Superior temporal gyrus (tissue), 1 donor: ENCODE data around the gene FAM186B.
A peak's percentile ranks its signal among the peaks of the same experiment; 100 is the strongest.

Experiments used
- DNase-seq: peaks from one replicate; pipeline ENCODE4 v3.0.0-alpha.2; 2016; ENCODE audit errors: extremely low spot score

FAM186B gene

GRCh38 chr12:49567611-49568441, 37.6 kb downstream of the FAM186B start, which contains the start of gene MCRS1:
MCRS1 (minus strand) TSS chr12:49568142; CDS start chr12:49566731, 1,411 bp downstream.
- DNase-seq, result peak; percentile 96

DNA sequence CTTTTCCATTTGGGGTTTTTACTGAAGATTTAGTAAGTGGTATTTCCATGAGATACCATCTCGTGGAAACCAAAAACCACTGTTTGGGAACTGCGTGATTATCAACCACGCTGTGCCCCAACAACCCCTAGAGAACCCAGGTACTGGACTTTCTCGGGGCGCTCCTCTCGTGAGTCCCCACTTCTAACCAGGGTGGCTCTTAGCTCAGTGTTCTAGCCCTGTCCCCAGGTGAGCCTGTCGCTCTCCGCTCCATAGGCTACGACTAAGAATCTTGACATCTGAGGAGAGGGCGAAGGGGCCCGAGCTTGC, 38.2 kb downstream of the FAM186B start:
- no peak for DNase-seq

GRCh38 chr12:49566361-49566760, 39.1 kb downstream of the FAM186B start:
- no peak for DNase-seq

DNA sequence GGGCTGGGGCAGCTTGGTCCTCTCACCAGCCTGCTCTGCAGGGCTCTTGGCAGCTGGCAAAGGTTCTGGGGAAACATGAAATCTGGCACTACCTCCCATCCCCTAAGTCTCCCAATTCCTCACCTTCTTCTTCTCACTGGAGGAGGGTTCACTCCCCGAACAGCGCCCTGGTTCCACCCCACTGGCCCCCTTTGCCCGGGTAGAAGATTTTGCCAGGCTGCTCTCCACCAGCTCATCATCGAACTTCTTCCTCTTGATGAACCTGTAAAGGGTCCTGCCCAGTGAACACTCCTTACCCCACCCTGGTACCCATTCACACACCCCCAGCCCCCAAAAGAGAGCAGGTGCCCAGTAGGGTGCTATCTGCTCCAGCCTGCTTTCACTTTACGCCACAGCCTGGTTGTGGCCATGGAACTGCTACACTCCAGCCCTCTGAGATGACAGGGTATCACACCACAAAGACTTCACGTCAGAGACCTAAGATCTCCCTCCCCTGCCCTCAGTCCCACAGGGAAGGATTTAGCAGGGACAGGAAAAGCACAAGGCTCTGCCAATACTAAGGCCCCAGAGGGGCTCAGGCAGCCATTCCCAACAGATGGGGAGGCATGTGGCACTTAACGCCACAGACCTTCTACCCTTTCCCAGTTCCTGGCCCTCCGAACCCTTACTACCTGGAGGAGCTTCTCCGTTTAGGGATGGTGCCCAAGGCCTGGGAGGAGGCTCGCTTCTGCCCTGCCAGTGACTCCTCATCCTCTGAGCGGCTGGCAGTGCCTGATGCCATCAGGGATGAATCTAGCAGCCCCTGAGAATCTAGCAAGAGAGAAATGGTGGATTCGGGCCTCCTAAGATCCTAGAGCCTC, 39.8 kb downstream of the FAM186B start:
- no peak for DNase-seq

GRCh38 chr12:49564686-49565405, 40.6 kb downstream of the FAM186B start:
- DNase-seq, result peak; percentile 54

GRCh38 chr12:49563951-49564685, 41.3 kb downstream of the FAM186B start:
- DNase-seq, result no peak

- DNase-seq, result no peak
Observed at GRCh38 chr12:49562831-49563230, 42.6 kb downstream of the FAM186B start.

- DNase-seq, result no peak
Observed at GRCh38 chr12:49562233-49562632, 43.2 kb downstream of the FAM186B start.

- DNase-seq, result no peak
Observed at GRCh38 chr12:49560695-49561094, 44.7 kb downstream of the FAM186B start.

- no peak for DNase-seq
Observed at GRCh38 chr12:49559011-49559675, 46.3 kb downstream of the FAM186B start.

DNA sequence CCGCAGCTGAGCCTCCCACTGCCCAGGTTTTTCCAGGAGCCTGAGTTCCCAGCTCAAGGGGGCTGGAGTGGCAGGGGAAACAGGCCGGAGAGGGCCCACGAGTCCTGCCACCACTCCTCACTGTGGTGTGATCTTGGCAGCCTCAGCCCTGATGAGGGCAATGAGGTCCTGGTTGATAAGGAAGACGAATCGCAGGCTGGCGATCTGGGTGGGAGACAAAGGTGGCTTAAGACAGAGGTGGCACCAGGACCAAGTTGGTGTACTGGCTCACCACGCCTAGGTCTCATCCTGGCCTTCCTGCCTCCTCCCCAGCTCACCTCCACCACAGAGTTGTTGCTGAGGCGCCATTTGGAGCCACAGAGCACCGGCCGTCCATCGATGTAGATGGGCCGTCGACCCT, 46.9 kb downstream of the FAM186B start:
- DNase-seq, result no peak

- DNase-seq, result no peak
Observed at GRCh38 chr12:49557917-49558215, 47.6 kb downstream of the FAM186B start.

- DNase-seq, result no peak
Observed at GRCh38 chr12:49557187-49557916, 48.1 kb downstream of the FAM186B start.

DNA sequence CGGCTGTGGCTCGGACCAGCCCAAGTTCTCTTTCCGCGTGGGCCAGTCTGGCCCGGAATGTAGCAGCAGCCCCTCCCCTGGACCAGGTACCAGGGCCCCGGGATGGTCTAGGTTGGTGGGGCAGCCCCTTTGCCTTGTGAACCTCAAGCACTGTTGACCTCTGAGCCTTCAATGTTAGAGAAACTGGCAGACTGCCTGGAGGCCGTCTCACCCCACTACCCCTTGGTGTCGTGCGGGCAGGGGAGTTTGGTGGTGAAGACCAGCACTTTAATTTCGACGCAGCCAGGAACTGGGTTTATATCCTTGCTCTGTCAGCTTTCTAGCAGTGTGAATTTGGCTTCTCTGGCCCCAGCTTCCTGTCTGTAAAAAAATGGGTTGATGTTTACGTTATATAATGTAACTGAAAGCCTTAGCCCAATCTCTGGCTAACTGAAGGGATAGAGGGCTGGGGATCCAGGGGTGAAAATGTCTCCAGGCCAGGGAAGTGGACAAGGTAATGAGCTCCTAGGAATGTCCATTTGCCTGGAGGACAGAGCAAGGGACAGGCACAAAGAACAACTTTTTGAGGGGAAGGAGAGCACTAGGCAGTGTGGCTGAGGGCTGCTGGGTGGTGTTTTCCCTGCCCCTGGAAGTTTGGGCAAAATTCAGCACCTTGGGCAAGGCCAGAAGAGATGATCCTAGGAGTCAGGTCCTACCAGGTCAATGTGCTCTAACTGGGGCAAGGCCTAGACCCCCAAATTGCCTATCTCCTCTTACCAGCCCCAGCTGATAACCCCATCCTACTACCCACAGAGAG, 48.9 kb downstream of the FAM186B start:
- no peak for DNase-seq

GRCh38 chr12:49555631-49556390, 49.6 kb downstream of the FAM186B start:
- no peak for DNase-seq

DNA sequence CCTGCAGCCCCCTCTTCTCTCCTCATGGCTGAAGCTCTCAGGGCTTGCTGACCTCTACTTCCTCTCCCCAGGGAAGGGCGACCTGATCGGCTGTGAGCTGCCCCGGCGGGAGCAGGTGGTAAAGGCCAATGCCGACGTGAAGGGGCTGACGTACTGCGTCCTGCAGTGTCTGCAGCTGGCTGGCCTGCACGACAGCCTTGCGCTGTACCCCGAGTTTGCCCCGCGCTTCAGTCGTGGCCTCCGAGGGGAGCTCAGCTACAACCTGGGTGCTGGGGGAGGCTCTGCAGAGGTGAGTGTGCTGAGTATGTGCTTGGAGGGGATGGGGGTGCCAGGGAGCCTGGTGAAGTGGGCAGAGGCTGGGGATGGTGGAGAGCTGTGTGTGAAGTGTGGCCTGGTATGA, 51.2 kb downstream of the FAM186B start:
- no peak for DNase-seq

DNA sequence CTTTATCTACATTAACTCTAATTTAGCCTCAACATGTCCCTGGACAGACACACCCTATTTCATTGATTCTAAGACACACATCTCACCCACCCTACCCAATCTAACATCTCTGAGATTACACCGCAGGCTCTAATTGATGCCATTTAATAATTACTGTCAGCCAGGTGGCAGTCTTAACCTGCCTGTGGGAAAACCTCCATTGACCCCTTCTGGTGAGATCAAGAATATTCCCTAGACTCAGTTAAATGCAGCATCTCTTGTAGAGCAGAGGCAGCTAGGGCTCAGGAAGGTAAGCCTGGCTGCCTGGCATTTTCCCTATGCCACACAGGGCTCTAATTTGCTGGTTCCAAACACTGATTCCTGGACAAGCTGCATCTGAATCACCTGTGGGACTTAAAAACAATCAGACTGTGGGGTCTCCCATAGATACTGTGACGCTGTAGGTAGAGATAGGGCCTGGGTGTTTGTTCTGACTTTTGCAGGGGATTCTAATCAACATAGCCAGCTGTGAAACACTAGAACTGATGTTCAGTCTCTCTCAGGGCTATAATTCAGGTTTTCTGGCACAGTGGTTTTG, 51.8 kb downstream of the FAM186B start:
- no peak for DNase-seq

DNA sequence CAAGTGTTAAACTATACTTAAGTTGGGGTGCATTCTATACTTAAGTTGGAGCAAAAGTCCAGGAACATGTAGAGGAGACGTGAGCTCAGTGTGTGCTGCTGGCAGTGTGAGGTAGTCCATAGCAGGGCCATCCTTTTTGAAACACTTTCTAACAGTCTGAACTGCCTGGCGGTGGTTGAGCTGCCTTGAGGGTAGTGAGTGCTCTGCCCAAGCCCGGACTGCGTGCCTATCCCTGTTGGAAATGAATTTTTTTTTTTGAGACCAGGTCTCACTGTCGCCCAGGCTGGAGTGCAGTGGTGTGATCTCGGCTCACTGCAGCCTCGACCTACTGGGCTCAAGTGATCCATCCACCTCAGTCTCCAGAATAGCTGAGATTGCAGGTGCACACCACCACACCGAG, 52.5 kb downstream of the FAM186B start:
- no peak for DNase-seq

- DNase-seq, result no peak
Observed at GRCh38 chr12:49552425-49552824, 53.0 kb downstream of the FAM186B start.
